NCI-H510A treated with DMSO at 0.1 percent for 48 hours (cell line): Measurements from ENCODE around the gene PLEKHN1.
"Not testable (repeated sequence)": the region's sequence is repeated elsewhere in the genome, so short reads cannot be mapped to it uniquely, and the experiment has no call there.

Experiments used
- DNase-seq: peaks from one replicate; lab custom pipeline; 2025; lab: John Stamatoyannopoulos, UW

Gene PLEKHN1

DNA sequence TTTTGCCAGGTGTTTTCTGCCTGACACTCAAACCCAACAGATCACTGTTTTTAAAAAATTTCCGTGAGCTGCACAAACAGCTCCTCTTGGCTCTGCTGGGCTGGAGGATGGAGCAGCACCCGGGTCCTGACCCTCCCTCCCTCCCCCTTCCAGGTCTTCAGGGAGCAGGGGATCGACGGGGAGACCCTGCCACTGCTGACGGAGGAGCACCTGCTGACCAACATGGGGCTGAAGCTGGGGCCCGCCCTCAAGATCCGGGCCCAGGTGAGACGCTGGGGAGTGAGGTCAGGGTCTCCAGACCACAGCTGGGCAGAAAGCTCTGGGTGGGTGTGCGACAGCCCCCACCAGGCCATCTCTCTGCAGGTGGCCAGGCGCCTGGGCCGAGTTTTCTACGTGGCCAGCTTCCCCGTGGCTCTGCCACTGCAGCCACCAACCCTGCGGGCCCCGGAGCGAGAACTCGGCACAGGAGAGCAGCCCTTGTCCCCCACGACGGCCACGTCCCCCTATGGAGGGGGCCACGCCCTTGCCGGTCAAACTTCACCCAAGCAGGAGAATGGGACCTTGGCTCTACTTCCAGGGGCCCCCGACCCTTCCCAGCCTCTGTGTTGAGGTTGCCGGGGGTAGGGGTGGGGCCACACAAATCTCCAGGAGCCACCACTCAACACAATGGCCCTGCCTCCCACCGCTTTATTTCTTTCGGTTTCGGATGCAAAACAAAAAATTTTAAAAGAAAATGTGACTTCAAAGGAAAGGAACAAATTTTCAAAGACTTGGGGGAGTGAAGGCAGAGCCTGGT is 22.5 kb upstream of the PLEKHN1 start:
- DNase-seq: no peak

DNA sequence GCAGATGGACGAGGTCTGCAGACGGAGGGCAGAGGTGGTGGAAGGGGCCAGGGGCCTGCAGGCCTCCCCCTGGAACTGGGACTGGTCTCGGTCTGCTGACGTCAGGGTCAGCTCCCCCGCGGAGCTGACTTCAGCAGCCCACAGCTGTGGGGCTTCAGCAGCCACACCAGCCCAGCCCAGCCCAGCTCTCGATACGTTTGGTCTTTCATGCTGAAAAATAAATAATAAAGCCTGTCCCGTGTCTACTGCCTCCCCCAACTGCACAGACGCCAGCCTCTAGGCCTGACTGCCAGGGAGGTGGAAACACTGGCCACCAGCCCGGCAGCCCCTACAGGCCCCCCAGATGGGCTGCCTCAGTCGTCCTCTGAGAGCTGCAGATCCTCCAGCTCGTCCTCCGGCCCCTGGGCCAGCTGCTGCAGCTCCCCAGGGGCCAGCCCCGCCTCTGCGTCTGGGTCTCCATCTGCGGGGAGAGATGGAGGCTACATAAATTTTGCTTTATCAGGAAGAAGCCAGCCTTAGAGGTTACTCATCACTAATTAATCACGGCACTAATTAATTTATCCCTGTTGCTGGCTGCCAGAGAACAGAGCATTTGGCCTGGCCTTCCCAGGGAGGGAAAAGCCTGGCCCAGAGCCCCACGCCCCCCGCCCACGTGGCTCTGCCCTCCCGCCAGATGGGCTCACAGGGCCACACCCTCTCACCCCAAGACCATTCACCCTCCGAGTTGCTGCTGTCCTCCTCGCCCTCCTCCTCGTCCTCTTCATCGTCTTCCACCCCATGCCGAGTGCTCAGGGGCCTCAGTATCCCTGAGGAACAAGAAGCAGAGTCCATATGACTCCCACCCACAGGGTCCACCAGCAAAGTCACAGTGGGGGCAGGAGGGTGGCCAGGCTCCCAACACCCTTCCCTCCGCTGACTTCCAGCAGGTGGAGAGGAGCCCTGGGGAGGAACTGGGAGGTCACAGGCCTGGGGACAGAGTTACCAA is 21.6 kb upstream of the PLEKHN1 start:
- DNase-seq: no peak

DNA sequence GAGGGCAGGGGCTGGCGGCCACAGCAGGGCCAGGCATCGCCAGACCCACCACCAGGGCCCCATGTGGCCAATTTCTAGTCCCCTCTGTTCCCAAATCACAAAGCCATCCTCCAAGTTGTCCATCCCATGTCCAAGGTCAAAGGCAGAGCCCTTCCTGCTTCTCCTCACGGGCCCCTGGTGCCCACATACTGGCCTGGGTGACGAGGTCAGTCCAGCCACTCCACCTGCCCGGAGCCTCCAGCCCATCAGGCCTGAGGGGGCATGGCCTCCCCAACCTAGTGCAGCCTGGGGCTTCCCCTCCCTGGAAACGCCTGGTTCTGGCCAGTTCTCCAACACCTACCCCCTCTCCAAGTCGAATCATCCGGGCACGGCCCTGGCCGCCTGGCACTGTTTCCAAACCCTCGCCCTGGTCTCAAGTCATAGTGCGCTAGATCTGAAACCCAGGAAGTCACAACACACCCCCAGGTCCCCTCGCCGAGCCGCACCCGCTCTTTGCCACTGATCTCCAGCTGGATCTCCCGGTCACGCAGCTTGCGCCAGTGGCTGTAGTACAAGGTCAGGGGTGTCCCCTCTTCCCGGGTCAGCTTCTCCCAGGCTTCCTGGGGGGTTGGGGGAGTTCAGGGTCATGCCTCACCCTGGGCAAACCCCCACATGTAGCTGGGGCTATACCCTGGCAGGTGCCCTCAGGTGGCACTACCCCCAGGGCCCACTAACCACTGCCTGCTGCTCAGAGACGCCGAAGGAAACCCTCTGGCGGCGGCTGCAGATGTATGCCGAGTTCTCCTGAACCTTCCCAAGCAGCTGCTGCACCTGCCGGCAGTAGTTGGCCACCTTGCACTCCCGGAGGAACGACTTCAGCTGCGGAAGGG is 20.4 kb upstream of the PLEKHN1 start:
- no peak for DNase-seq

DNA sequence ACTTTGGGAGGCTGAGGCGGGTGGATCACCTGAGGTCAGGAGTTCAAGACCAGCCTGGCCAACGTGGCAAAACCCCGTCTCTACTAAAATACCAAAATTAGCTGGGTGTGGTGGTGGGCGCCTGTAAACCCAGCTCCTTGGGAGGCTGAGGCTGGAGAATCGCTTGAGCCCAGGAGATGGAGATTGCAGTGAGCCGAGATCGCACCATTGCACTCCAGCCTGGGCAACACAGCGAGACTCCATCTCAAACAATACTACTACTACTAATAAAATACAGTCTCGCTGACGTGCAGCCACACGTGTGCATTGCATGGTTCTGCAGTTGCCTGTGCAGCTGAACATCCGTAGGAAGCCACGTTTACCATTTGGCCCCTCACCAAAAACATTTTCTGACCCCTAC is 19.5 kb upstream of the PLEKHN1 start:
- DNase-seq: not testable (repeated sequence)

DNA sequence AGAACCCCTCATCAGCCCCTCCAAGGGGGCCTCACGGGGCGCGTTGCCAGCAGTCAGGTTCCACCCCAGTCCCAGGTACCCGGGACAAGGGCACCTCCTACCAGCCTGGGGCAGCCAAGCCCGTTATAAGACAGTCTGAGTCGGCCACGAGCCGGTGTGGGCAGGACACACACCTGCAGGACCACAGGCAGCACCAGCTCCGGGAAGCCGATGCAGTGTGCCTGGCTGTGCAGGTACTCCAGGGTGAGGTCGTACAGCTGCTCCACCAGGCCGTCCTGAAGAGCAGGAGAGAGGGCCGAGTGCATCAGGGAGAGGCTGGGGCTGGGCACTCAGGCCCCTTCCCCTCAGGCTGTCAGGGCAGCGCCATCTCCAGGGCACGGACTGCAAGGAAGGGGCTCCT is 18.3 kb upstream of the PLEKHN1 start:
- no peak for DNase-seq

DNA sequence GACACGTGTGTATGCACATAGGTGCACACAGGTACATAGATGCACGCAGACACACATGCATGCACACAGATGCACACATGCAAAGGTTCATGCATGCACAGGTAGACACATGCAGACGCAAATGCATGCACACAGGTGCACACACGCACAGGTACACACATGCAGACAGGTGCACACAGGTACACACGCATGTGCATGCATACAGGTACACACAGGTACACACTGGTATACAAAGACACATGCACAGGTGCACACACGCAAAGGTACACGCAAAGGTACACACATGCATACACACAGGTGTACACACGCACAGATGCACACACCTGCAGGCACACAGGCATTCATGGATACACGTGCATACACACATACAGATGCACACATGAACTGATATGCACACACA is 16.0 kb upstream of the PLEKHN1 start:
- no peak for DNase-seq

DNA sequence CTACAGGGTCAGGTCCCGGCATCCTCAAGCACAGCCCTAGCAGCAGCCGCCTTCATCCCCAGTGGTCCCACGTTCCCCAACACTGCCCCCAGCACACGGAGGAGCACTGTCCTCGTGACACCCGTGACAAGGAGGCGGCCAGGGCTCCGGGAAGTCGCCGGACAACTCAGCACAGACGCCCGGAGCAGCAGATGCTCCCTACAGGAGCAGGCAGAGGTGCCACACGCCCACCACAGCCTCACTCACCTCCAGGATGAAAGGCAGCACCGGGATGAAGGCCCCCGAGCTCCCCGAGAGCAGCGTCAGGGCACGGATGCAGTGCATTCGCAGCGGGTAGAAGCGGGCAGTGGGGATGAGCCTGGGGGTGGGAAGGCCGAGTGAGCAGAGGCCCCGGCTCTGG is 15.4 kb upstream of the PLEKHN1 start:
- no peak for DNase-seq

DNA sequence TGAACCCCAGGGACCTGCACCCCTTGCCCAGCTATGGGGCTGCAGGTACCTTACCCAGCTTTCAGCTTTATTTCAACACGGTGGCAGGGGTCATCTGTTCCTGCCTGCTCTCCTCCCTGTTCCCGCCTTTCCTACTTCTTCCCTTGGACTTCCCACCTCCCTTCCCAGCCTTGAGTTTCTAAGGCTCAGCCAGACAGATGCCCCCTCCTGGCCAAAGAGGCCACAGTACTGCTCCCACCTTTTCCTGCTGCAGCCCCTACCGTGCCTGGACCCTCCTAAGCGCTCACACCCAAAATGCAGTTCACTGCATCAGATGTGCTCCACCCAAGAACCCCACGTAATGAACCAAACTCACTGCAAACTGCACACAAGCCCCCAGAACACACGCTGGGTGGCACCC is 14.9 kb upstream of the PLEKHN1 start:
- DNase-seq: no peak

DNA sequence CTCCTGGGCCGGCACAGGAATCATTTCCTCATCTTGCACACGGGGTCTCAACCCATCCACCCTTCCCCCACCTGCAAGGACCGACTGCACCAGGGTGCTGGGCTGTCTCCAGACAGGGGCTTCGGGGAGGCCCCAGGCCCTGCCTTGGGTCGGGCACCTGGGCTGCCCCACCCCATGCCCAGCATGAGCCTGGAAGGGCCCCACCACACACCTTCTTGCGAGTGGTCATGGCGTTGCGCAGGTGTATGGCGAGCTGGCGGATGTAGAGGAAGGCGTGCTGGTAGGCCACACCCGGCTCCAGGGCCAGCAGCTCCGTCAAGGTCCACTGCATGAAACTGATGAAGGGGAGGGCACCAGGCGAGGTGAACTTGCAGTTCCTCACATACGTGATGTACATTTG is 14.1 kb upstream of the PLEKHN1 start:
- DNase-seq: no peak

DNA sequence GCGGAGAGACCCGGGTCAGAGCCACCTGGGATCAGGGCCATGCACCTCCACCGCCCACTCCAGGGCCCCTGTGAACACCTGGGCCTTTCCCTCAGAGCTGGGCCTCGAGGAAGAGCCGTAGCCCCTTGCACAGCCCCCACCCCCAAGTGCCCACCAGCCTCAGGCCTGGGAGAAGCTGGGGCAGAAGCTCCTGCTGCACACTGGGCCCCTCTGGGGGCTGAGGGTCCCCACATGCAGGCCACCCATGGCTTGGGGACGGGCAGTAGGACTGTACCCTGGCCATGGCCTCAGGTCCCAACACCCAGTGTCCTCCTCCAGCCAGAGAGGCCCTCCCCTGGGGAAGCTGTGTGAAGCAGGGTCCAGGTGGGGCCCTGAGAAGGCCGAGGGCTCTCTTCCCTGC is 13.7 kb upstream of the PLEKHN1 start:
- DNase-seq: no peak

DNA sequence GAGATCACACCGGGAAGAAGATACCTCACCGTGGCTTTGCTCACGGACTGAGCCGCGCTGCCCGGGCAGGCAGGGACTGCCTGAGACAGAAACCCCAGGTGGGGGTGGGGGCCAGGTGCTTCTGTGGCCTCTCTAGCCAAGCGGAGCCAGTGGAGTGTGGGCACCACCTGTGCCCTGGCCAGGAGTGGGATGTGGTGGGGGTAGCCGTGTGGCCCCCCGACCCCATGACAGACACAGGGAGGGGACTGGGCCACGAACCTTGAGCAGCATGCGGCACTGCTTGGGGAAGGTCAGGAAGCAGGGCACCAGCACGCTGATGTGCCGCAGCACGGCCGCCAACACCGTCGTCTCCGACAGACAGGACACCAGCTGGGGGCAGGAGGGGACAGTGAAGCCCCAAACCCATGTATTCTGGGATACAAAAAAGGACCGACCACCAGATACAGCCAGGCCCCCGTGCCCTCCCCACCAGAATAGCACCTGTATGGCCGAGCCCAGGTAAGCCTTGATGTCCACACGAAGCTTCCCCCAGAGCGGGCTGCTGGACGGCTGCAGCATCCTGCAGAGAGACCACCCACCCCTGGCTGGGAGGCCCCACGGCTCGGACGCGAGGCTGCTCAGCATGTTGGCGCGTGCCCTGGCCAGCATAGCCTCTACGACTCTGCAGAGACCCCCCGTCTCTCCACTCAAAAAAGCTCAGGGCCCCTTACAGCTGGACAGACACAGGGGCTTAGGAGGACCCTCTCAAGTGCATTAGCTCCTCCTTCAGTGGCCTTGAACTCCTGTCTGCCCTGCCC is 12.6 kb upstream of the PLEKHN1 start:
- DNase-seq: no peak

DNA sequence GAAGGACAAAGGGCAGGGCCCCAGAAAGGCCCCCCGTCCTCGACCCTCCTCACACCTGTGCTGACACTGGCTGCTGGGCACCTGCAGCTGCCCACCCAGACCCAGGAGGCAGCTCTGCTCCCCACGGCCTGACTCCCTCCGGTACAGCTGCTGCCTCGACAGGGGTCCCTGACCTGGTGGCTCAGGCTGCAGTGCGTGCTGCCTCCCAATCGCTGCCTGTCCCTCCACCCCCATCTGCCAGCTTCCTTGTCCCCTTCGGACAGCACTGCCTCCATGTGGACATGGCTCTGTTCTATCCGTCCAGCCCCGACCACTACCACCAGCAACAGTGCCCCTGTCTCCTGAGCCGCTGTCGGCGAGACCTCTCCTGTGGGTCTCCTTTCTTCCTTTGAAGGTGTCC is 11.4 kb upstream of the PLEKHN1 start:
- DNase-seq: no peak

DNA sequence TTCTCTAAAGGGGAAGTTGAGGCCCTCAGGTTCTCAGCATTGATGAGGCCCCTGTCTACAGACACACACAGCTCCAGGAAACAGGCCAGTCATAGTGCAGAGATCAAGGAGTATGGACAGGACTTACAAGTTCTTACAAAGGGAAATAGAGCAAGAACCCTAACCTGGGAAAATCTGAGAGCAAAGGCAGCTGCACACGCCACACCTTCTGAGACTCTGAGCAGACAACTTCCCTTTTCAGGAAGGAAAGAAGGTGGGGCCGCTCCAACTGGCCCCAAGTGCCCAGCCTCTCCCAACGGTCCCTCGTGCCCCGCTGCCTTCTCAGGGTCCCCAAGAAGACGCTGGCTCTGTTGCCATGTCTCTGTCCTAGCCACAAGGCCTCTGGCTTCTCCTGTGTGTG is 10.8 kb upstream of the PLEKHN1 start:
- DNase-seq: no peak

DNA sequence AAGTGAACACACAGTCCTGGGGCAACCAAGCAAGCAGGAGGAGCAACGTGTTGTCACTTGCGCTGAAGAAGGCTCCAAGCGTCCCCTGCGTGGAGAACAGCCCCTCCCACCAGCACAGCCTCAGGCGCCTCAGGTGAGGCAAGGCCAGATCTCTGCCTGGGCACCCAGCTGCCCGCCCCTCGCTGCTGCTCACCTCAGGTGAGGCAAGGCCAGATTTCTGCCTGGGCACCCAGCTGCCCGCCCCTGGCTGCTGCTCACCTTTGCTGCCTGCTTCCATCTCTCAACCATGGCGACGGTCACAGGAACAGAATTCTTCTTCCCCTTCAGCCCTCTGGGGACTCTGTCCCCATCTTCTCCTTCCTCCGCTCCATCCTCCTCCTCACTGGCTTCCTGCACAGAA is 9.6 kb upstream of the PLEKHN1 start:
- DNase-seq: no peak

DNA sequence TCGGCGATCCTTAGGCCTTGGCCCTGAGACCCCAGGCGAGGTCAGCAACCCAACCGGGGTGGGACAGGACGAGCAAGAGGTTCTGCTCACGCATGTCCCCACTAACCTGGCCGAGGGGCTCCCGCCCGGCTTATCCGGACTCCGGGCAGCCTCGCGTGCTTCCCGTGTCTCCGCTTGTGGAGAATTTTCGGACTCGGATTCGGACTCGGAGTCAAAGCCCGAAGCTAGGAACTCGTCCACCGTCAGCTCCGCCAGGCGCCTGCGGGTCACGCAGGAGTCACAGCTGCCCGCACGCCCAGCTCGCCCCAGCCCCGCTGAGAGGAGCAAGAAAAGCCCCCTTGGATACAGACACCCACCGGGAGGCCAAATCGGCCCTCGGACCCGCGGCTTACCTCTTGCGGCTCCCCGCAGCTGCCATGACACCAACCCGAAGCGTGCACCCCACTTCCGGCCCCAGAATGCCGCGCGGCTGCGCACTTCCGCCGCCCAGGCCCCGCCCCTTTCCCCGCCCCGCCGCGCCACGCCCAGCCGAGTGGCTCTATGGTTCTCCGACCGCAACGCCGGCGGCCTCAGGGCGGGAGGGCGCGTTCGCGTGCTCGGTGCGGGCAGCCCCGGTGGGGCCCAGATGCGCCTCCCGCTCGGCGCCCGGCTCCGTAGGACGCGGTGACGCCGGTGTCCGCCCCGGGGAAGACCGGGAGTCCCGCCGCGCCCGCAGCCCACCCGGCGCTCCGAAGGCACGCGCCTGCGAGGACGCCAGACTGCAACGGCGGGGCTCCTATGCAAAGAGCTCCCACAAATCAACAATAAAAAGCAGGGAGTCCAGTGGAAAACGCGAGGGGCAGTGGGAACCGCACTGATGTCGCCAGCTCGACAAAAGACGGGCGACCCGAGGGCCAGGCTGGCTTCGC is 7.2 kb upstream of the PLEKHN1 start, which contains the start of gene NOC2L:
NOC2L (minus strand) TSS at position 434 of the 908 bp plus-strand sequence; CDS start at position 418, 16 bp downstream.
- DNase-seq: peak; percentile 70

DNA sequence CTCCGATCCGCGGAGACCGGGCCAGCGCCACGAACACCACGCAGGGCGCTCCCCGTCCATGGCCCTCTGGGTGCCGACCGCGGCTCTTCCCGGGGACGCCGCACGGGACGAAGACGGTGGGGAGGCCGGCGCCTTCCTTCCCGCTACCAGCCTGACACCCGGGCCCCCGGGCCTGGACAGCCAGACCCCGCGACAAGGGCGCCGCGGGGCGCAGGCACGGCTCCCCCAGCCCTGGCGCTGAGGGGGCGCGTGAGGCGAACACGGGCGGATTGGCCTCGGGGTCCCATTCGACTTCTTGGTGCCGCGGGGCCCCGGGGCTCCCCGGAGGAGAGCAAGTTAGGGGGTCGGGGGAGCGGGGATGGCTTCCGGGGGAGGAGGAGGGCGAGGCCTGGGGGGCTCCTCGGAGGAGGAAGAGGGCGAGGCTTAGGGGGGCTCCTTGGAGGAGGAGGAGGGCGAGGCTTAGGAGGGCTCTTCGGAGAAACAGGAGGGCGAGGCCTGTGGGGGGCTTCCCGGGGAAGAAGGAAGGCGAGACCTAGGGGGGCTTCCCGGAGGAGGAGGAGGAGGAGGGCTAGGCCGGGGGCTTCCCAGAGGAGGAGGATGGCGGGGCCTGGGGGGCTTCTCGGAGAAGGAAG is 6.4 kb upstream of the PLEKHN1 start:
- DNase-seq: no peak

DNA sequence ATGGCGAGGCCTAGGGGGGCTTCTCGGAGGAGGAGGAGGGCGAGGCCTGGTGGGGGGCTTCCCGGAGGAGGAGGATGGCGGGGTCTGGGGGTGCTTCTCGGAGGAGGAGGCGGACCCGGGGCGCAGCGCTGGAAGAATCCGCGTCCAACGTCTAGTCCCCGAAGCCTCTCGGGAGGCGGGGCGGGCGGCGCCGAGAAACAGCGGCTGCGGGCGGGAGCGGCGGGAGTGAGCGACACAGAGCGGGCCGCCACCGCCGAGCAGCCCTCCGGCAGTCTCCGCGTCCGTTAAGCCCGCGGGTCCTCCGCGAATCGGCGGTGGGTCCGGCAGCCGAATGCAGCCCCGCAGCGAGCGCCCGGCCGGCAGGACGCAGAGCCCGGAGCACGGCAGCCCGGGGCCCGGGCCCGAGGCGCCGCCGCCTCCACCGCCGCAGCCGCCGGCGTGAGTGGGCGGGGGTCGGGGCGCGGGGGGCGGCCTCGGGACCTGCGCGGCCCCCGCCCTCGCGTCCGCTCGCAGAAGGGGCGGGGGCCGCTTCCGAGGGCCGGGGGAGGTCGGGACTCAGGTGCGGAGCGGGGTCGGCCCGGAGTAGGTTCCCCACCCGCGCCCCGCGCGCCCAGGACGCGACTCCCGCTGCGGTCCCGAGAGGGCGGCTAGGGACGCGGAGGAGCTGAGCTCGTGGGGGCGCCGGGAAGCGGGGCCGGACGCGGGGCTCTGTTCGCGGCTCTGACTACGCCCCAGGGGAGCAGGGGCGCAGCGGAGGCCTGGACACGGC is 5.7 kb upstream of the PLEKHN1 start, which contains the start of gene KLHL17:
KLHL17 (plus strand) TSS at position 222 of the 769 bp plus-strand sequence; CDS start at position 332, 110 bp downstream.
- DNase-seq: peak; percentile 29

DNA sequence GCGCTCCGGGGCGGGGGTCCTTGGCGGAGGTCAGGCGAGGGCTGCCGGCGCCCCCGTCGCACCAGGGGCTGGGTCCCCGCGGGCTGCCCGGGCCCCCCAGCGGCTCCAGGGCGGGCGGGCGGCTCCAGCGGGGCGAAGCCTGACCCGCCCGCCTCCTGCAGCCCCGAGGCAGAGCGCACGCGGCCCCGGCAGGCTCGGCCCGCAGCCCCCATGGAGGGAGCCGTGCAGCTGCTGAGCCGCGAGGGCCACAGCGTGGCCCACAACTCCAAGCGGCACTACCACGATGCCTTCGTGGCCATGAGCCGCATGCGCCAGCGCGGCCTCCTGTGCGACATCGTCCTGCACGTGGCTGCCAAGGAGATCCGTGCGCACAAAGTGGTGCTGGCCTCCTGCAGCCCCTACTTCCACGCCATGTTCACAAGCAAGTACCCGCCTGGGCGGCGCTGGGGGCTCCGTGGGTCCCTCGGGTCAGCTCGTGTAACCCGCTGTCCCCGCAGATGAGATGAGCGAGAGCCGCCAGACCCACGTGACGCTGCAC is 5.1 kb upstream of the PLEKHN1 start:
- DNase-seq: no peak
